GM21786 (cell line): ENCODE results near the gene LRG1.

Experiments
- ATAC-seq: cut with Tn5 transposase; IDR thresholded peaks from one replicate; pipeline ENCODE4 v1.9.1; 2021; ENCODE audit not compliant: unreplicated experiment

Gene LRG1

GRCh38 chr19:4539693-4540581 is at the start of gene LRG1:
TSS of gene LRG1 (minus strand) at chr19:4540036. CDS start at chr19:4540013, 23 bp downstream.
- ATAC-seq, result no peak

- ATAC-seq, result no peak
Measured at GRCh38 chr19:4588291-4588761, 48.5 kb upstream of the LRG1 start.

- ATAC-seq, result no peak
Measured at GRCh38 chr19:4587527-4587926, 47.7 kb upstream of the LRG1 start.

- ATAC-seq, result no peak
Measured at GRCh38 chr19:4586691-4587090, 46.9 kb upstream of the LRG1 start.

- no peak for ATAC-seq
Measured at GRCh38 chr19:4586245-4586644, 46.4 kb upstream of the LRG1 start.

- ATAC-seq, result no peak
Measured at GRCh38 chr19:4585556-4585955, 45.7 kb upstream of the LRG1 start.

GRCh38 chr19:4584670-4585460 is 45.0 kb upstream of the LRG1 start:
- no peak for ATAC-seq

GRCh38 chr19:4583961-4584669 is 44.3 kb upstream of the LRG1 start:
- no peak for ATAC-seq

- ATAC-seq, result no peak
Measured at GRCh38 chr19:4582980-4583842, 43.4 kb upstream of the LRG1 start.

GRCh38 chr19:4581666-4582553 is 42.1 kb upstream of the LRG1 start:
- no peak for ATAC-seq

- ATAC-seq, result no peak
Measured at GRCh38 chr19:4580961-4581665, 41.3 kb upstream of the LRG1 start.

GRCh38 chr19:4580021-4580901 is 40.4 kb upstream of the LRG1 start:
- ATAC-seq, result no peak

- no peak for ATAC-seq
Measured at GRCh38 chr19:4579389-4579788, 39.6 kb upstream of the LRG1 start.

- ATAC-seq, result no peak
Measured at GRCh38 chr19:4578552-4579248, 38.9 kb upstream of the LRG1 start.

- ATAC-seq, result no peak
Measured at GRCh38 chr19:4577020-4577782, 37.4 kb upstream of the LRG1 start.
